Stimulated activated CD8-positive, alpha-beta memory T cell treated with anti-CD3 and anti-CD28 coated beads, Interleukin-15, amount 100 ng/mL, for 1 hour (primary cell): ENCODE results near the gene C1QTNF12.

Source experiments
- DNase-seq: peaks from one replicate; pipeline ENCODE4 v3.0.0-alpha.2; 2020; ENCODE audit warnings: low read depth

C1QTNF12 gene, protein sequence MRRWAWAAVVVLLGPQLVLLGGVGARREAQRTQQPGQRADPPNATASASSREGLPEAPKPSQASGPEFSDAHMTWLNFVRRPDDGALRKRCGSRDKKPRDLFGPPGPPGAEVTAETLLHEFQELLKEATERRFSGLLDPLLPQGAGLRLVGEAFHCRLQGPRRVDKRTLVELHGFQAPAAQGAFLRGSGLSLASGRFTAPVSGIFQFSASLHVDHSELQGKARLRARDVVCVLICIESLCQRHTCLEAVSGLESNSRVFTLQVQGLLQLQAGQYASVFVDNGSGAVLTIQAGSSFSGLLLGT

DNA sequence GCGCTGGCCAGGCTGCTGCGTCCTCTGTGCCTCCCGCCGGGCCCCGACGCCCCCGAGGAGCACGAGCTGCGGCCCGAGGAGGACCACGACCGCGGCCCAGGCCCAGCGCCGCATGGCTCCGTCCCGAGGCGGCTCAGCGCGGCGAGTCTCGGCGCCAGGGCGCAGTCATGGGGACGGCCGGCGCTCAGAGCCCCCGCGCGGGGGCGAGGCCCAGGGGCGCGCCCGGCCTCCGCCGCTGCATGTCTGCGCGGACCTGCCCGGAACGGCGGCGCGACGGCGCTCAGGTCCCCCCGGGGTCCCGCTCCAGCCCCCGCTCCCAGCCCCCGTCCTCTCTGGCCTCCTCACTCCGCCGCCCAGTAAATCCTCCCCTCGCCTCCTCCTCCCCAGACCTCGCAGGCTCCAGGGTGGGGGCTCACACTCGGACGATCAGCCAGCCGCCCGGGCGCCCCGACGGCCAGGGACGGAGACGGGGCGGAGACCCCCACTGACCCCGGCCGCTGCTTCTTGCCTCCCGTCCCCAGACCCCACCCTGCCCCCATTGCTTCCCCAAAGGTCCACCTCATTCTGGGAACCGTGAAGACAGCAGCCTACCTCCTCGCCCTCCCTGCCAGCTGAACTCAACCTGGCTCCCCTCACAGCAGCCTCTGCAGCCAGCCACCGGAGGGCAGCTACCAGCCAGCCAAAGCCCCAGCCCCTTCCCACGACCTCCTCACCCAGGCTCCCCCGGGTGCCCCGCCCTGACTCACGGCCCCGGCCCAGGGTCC is at the start of gene C1QTNF12:
C1QTNF12 (minus strand) TSS at position 146 of the 764 bp plus-strand sequence; CDS start at position 114, 32 bp downstream.
- no peak for DNase-seq

DNA sequence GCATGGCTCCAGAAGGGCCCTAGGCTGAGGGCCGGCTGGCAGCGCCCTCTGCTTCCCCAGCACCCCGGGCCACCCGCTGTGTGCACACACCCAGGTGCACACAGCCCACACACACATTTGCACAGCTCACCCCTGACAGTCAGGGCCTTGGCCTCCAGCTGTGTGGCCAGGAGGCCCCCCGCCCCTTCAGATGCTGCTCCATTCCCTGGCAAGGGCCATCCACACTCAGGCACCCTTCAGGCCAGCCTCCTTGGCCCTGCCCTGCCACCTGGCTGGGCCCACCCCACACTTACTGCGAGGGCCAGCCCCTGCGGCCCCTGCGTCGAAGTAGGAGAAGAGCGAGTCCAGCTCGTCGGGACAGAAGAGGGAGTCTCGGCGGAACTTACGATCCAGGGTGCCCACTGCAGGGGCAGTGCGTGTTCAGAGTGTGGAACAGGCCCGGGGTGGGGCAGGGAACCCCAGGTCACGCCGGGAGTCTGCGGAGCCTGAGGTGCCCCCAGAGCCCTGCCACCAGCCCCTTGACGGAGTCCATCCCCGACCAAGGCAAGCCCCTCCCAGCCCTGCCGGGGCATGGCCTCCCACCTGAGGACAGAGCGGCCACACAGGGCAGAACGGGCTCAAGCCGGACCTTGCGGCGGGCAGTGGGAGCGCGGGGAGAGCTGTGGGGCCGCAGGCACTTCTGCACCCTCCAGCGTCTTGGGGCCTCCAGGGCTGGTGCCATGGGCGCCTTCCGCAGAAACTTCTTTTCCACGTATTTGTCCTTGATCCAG is 48.8 kb upstream of the C1QTNF12 start:
- no peak for DNase-seq

DNA sequence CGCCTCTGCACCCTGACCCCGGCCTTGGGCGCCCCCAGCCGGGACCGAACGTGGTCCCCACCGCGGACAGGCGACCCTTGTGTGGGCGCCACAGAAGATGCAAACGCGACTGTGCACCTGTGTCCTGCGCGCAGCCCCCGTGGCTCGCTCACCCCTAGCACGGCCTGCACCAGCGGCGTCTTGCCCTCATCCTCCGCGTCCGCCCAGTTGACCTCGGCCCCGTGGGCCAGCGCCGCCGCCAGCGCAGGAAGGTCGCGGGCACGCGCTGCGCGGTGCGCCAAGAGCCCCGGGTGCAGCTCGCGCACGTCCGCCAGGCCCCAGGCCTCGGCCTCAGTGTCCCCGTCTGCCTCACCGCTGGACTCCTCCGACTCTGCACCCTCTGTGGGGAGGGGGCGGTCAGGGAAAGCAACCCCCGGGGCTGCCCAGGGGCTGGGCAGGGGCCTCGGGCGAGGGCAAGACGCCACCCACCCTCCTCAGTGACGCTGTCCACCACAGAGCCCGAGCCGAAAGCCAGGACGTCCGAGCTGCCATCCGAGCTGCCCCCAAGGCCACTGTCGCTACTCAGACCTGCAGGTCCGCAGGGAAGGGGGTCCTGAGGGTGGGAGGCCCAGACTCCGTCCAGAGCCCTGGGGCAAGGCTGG is 47.8 kb upstream of the C1QTNF12 start:
- DNase-seq: no peak

DNA sequence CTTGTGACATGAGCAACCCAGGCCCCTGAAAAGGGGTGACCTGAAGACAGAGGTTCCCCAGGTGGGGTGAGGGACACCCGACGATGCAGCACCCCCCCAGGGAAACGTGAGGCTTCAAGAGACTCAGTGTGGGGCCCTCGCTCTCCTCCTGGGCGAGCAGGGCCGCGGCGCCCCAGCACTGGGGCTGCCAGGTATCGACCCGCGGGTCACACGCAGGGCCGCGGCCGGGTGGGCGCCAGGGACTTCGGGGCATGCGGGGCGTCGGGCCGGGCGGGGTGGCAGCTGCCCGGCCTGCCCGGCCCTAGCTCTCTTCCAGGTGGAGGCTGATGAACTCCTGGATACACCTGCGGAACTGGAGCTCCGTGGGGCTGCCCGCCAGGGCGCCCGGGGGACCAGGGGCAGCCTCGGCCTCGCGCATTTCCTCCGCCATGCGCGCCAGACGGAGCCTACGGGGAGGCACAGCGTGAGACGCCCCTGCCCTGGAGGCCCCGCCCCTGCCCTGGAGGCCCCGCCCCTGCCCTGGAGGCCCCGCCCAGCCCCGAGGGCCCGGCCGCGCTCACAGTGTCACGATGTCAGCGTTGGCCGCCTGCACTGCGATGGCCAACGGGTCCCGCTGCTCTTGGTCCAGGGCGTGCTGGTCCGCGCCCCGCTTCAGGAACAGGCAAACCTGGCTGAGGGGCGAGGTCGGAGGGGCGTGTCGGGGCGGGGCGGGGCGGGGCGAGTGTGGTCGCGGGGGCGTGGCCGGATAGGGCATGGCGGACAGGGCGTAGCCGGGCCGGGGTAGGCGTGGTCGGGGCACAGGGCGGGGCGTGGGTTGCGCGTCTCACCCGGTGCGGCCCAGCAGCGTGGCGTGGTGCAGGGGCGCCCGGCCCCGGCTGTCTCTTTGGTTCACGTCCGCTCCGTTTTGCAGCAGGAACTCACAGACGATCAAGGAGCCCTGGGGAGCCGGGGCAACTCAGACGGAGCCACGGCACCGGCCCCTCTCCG is 47.0 kb upstream of the C1QTNF12 start:
- DNase-seq: no peak

DNA sequence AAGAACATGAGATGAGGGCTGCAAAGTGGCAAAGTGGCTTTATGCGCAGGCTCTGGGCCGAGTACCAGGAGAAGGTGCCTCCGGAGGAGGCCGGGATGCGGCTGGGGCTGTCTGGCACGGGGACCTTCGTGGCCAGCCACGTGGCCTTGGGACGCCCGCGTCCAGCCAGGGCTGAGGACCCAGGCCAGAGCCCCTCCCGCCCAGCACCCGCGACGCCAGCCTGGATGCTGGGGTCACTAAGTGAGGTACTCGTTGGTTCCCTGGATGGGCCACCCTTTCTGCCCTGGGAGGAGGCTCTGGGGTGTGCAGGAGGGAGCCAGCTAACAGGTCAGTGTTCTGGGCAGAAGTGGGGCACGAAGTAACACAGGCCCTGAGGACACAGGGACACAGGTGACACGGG is 46.3 kb upstream of the C1QTNF12 start:
- DNase-seq: no peak

DNA sequence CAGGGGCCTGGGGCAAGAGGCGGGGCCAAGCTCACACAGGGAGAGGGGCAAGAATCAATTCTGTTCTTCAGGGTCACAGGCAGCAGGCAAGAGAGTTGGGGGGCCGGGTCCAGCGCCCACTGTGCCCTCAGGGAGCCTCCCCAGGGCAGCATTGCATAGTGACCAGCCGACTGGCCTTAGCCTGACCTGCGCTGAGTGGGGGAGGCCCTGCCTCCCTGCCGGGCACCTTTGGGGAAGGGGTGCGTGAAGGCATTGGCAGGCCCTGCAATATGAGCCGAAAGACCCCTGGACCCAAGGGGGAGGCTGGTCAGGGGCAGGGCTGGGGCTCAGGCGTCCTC is 45.9 kb upstream of the C1QTNF12 start:
- no peak for DNase-seq

DNA sequence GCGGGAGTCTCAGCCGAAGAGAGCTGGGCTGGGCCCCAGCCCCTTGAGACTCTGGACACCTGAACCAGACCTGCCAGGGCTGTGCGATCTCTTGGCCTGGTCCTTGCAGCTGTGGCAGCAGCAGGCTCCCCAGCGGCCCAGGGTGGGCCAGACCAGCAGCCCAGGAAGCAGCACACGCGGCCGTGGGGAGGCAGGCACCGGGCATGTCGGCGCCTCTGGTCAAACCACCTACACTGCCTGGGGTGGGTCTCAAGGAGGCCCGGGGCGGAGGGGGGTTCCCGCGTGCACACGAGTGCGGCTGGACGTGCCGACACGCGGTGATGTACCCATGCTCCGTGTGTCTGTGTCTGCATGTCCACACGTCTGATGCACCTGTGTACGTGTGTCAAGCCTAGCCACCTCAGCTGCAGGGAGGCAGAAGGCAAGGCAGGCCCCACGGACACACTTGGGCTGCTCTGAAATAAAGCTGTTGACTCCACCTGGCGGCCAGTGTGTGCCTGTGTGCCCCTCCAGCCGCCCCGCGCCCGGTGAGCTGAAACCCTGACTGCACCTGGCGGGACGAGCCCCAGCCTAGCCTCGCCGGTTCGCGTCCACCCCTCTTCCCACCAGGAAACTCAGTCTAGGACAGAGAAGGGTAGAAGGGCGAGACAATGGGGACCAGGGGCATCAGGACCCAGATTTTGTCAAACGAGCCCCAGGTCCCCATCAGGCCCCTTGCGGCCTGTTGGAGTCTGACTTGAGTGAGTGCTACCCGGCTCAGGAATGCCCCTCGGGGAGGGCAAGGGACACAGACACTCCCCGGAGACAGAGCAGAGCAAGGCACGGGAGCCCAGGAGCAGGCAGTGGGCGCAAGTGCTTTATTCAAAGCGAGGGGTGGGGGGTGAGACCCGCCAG is 45.3 kb upstream of the C1QTNF12 start:
- DNase-seq: no peak

DNA sequence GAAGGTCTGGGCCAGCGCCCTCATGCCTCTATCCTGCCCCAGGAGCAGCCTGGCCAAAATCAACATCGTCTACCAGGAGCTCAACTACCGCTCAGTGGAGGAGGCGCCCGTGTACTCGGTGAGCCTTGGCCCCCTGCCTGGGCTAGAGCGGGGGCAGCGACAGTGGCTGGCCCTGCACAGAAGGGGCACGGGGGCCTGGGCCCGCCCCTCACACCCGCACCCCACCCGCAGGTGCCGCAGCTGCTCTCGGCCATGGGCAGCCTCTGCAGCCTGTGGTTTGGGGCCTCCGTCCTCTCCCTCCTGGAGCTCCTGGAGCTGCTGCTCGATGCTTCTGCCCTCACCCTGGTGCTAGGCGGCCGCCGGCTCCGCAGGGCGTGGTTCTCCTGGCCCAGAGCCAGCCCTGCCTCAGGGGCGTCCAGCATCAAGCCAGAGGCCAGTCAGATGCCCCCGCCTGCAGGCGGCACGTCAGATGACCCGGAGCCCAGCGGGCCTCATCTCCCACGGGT is 44.6 kb upstream of the C1QTNF12 start:
- DNase-seq: no peak

DNA sequence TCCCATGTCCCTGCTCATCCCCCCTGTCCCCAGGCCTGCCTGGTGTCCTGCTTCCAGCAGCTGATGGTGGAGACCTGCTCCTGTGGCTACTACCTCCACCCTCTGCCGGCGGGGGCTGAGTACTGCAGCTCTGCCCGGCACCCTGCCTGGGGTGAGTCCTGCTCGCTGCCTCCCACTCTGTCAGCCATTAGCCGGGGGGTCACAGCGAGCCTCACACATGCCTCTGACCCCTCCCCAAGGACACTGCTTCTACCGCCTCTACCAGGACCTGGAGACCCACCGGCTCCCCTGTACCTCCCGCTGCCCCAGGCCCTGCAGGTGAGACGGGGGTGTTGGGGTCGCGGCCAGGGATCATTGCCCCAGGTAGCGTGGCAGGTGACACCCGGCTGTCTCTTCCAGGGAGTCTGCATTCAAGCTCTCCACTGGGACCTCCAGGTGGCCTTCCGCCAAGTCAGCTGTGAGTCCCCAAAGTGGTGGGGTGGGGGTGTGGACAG is 43.8 kb upstream of the C1QTNF12 start:
- DNase-seq: peak; percentile 35

DNA sequence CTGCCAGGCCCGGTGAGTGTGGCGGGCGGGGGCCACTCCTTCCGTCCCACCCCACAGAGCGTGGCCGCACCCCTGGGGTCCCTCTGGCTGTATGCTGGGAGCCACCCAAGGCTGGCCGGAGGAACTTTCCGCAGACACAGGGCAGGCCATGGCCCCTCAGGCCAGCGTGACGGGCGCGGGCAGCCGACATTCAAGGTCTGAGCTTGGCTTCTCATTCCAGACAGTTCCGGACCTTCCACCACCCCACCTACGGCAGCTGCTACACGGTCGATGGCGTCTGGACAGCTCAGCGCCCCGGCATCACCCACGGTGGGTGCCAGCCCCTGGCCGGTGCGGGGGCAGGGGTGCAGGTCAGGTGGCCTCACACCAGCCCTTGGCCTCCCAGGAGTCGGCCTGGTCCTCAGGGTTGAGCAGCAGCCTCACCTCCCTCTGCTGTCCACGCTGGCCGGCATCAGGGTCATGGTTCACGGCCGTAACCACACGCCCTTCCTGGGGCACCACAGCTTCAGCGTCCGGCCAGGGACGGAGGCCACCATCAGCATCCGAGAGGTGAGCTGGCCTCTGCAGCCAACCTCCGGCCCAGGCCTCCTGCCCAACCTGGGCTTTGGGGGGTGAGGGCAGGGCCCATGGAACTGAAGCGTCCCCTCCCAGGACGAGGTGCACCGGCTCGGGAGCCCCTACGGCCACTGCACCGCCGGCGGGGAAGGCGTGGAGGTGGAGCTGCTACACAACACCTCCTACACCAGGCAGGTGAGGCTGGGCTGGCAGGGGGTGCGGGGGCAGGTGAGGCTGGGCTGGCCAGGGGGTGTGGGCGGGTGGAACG is 41.0 kb upstream of the C1QTNF12 start:
- DNase-seq: no peak

DNA sequence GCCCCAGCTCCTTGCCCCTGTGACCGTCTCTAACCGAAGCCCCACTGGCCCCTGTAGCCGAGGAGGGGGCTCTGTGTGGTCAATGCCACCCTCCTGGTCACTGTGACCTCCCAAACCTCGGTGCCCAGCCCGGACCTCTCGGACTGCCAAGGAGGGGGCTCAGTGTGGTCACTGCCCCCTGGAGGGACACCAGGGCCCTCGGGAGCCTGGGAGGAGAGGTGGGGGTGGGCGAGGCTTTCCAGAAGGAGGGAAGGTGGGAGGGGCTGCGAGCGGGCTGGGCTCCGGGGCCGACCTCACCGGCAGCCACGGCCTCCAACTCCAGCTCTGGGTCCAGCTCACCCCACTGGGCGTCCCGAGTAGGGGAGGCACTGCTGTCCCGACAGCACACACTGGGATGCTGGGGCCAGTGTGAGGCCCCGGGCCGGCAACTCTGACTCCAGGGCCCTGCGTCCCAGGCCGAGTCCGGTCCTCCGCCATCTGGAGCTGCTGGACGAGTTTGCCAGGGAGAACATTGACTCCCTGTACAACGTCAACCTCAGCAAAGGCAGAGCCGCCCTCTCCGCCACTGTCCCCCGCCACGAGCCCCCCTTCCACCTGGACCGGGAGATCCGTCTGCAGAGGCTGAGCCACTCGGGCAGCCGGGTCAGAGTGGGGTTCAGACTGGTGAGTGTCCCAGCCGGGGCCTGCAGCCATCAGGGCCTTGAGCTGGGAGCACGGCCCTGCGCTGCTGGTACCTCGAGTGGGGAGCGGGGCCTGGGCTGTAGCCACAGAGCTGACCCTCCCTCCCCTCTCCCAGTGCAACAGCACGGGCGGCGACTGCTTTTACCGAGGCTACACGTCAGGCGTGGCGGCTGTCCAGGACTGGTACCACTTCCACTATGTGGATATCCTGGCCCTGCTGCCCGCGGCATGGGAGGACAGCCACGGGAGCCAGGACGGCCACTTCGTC is 40.1 kb upstream of the C1QTNF12 start:
- DNase-seq: no peak

DNA sequence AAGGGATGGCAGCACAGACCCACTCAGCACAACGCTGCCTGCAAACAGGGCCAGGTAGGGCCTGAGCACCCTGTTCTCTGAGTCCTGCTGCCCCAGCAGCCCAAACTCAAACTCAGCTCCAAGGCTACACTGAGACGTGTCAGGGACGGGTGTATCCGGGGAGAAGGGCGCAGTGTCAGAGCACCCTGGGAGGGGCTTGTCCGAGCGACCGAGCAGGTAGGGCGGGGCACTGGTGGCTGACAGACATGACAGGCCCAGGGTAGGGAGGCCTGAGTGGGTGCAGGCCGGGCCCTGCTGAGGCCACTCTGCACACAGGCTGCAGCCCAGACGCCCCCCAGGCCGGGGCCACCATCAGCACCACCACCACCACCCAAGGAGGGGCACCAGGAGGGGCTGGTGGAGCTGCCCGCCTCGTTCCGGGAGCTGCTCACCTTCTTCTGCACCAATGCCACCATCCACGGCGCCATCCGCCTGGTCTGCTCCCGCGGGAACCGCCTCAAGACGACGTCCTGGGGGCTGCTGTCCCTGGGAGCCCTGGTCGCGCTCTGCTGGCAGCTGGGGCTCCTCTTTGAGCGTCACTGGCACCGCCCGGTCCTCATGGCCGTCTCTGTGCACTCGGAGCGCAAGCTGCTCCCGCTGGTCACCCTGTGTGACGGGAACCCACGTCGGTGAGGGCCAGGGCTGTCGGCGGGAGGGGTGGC is 39.2 kb upstream of the C1QTNF12 start:
- DNase-seq: no peak

DNA sequence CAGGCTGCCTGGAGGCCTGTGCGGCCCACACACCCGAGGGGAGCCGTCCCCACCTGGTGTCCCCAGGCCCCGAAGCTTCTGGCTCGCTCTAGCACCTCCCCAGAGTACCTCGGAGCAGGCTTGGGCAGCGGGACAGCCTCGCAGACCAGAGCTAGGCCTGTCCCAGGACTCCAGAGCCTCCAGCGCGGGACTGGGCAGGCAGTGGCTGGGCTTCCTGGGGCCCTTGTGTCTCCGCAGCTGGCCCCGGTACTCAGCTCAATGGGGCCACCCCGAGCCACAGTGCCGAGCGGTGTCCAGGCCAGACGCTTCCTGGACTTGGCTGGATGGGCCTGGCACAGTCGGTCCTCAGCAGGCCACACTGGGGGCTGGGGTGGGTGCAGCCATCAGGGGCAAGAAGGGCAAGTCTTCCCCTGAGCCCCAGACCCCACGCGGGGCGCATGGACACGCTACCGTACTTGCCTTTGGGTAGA is 38.6 kb upstream of the C1QTNF12 start:
- no peak for DNase-seq

DNA sequence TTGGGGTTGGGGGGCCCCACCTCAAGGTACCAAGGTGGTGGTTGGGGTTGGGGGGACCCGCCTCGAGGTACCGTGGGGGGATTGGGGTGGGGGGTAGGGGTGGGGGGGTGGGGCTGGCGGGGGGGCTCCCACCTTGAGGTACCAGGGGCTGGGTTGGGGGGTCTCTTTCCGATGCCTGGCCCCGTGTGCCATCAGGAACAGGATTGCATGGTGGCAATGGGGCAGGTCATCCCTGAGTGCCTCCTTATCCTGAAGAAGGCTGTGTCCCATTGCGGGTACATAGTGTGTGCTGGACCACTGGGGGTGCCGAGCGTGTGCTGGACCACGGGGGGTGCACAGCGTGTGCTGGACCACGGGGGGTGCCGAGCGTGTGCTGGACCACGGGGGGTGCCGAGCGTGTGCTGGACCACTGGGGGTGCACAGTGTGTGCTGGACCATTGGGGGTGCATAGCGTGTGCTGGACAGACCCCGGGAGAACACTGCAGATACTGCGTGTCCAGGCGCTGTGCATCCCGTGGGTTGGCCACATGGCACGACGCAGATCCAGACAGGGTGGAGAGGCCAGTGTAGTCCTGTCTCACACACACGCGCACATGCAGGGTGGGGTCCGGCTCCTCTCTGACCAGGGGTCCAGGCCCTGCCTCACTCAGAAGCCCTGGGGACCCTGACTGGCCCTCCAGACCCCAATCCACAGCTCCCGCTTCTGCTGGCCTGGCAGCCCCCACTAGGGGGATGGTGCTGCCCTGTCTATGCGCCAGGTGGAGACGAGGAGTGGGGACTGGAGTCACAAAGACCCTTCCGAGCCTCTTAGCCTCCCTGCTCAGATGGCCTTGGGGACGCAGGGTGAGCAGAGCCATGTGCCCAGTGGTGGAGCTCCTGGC is 37.9 kb upstream of the C1QTNF12 start:
- no peak for DNase-seq

DNA sequence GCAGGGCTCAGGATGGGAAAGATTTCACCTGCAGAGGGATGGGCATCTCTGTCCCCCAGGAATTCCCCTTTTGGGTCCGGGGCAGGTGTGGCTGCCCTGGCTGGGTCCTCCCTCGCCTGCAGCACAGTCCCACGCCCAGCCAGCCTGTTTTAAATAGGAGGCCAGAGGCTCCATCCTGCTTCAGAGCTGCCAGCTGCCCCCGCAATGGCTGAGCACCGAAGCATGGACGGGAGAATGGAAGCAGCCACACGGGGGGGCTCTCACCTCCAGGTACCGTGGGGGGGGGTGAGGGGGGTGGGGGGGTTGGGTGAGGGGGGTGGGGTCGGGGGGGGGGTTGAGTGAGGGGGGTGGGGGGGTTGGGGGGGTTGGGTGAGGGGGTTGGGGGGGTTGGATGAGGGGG is 37.3 kb upstream of the C1QTNF12 start:
- DNase-seq: no peak

DNA sequence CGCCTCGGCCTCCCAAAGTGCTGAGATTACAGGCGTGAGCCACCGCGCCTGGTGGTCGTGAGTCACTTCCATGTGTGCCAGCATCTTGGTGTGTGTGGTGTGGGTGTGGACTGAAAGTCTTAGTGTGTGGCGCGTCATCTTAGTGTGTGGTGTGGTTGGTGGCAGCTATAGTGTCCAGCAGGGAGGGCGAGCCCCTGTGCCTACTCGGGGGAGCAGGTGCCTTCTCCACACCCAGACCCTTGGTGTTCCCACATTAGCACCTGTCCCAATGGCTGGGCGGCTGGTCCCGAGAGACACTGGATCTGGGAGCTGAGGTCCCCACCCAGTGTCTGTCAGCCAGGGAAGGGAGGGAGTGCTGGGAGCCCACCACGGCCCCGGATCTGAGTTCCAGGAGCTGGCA is 36.5 kb upstream of the C1QTNF12 start:
- no peak for DNase-seq
